Ramos (cell line): ENCODE measurements around the gene YIPF1.
"Not testable (repeated sequence)": the region's sequence is repeated elsewhere in the genome, so short reads cannot be mapped to it uniquely, and the experiment has no call there.

Experiments
- in situ Hi-C: fragments of 300-500 bp; cut with MboI; formaldehyde crosslinking; loops from one replicate; pipeline ENCODE4 v1.14.3; 2022; ENCODE audit warnings: low sequenced_read_pairs; ENCODE audit not compliant: unreplicated experiment

YIPF1 gene

DNA sequence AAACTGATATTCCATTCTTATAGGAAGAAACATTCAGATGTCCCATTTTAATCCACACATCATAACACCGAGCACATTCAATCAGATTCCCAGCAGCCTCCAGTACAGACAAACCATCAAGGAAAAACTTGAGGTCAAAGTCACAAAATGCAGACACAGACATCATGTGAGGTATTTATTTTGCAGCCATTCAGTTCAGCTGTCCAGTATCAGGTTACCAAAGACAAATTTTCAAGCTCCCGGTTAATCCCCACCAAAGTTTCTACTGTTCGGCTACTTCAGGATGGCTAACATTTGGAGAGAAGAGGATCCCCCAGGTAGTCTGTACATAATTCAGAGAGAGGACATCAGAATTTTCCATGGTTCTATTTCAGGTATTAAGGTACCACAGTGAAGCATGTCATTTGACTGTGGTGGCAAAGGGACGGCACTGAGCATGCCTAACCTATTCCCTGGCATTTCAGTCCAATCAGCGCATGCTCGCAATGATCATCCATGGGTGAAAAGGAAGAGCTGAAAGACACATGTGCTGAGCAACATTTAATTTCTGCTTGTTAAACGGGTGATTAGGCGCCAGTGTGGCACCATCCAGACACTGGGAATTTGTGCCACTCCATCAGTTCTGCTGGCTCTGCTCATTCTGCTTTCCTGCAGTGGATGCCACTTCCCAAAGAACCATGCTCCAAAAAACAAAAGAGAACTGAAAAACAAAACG, 37.9 kb downstream of the YIPF1 start:
- in situ Hi-C loops = loop anchor here (5.0 to 25.0 kb wide), 2 partner anchors 111 to 636 kb away; no protein-coding TSS in a partner anchor

- in situ Hi-C loops = loop anchor here (5.0 to 25.0 kb wide), 2 partner anchors 112 to 637 kb away; no protein-coding TSS in a partner anchor
These were observed 39.4 kb downstream of the YIPF1 start for GRCh38 chr1:53850082-53850673.

GRCh38 chr1:53847980-53848379, 41.6 kb downstream of the YIPF1 start:
- in situ Hi-C loops = no loop called here

- in situ Hi-C loops = no loop called here
These were observed 47.2 kb downstream of the YIPF1 start for GRCh38 chr1:53842347-53842746.

- in situ Hi-C loops = no loop called here
These were observed 51.0 kb downstream of the YIPF1 start for GRCh38 chr1:53838654-53838974.

GRCh38 chr1:53837924-53838653, 51.5 kb downstream of the YIPF1 start, which contains the start of gene NDC1:
Gene NDC1 (minus strand): TSS chr1:53838296. CDS start chr1:53838261, 35 bp downstream.
- in situ Hi-C loops = no loop called here

DNA sequence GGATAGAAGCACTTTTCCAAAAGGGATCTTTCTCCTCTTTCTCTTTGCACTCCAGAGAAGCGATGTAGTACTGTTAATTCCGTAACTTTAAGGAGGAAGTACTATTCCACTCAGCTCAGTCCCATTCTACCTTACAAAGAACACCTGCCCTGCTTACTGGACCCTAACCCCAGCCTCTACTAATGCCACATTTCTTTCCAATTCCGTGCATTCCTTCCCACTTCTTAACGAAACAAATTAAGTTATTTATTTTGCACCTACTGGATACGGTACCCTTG, 52.0 kb downstream of the YIPF1 start:
- in situ Hi-C loops = no loop called here

GRCh38 chr1:53835491-53835890, 54.1 kb downstream of the YIPF1 start:
- in situ Hi-C loops = no loop called here

GRCh38 chr1:53834776-53835175, 54.8 kb downstream of the YIPF1 start:
- in situ Hi-C loops = no loop called here

DNA sequence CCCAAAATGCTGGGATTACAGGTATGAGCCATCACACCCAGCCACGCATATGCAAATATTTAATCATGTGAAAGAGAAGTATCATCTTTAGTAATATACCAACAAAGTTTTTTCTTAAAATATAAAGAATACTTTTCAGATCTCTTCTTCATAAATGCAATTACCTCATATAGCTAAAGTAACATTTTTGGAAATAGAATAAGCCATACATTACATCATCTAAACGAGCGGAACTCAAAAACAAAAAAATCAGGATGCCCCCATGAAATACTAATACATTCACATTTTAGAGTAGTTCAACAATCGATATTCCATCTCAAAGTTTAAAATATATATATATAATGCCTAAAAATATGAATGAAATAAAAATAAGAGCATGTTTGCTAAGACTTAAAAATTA, 56.2 kb downstream of the YIPF1 start:
- in situ Hi-C loops = no loop called here

DNA sequence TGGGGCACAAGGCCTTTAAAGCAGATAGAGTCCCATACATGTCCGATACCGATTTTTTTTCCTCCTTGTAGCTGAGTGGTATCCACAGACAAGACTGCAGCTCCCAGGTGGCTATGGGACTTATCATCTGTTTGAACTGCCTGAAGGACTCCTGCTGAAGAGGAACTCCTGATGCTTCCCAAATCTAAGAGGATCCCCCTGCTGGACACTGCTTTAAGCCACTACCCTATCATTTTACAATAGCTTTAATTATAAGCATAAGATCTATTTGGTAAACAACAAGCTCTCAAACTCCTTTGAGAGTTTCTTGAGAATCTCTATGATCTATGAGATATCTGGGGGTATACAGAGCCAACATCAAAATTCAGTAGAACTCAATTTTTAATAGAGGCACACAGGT, 63.2 kb downstream of the YIPF1 start:
- in situ Hi-C loops = no loop called here

DNA sequence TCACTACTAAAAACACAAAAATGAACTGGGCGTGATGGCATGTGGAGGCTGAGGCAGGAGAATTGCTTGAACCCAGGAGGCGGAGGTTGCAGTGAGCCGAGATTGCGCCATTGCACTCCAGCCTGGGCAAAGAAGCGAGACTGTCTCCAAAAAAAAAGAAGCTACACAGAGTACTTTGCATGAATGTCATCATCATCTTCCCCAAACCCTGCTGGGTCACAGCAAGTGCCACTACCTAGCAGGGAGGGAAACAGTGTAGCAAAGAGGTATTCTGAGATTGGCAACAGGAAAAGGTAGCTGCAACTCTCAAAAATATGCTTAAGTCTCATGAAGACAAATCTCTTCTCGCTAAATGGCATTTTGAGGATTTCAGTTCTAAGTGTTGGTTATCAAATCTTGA, 64.3 kb downstream of the YIPF1 start:
- in situ Hi-C loops = no loop called here

DNA sequence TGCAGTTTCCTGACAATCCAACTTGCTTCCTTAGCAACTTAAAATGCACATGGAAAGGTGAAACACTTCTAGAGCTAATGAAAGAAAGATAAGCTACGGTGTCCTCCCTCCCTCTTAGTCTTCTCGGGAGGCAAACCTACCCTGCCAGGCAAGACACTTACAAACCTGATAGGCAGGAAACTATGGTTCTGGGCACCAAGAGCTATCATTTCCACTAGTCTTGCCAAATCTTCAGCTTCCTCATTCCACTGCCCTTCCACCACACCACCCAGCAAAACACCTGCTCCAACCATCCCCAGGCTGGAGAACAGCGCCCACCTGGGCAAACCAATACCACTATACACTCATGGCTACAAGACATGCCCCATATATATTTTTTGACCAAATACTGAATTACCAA, 66.7 kb downstream of the YIPF1 start:
- in situ Hi-C loops = no loop called here

DNA sequence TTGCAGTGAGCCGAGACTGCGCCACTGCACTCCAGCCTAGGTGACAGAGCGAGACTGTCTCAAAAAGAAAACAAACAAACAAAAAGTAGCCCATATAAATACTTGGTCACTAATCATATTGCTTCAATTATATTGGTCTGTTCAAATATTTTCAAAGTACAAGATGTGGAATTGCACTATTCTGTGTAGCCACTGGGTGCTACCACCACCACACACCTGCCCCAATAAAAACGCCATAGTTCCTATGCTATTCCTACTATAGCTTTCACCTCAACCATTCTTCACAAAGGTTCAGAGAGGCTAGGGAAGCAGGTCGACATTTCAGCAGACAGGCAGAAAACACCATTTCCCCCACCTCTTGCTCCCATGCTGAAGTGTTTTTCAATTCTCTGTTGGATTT, 68.2 kb downstream of the YIPF1 start:
- in situ Hi-C loops = no loop called here

- in situ Hi-C loops = no loop called here
These were observed 70.2 kb downstream of the YIPF1 start for GRCh38 chr1:53819387-53819786.

DNA sequence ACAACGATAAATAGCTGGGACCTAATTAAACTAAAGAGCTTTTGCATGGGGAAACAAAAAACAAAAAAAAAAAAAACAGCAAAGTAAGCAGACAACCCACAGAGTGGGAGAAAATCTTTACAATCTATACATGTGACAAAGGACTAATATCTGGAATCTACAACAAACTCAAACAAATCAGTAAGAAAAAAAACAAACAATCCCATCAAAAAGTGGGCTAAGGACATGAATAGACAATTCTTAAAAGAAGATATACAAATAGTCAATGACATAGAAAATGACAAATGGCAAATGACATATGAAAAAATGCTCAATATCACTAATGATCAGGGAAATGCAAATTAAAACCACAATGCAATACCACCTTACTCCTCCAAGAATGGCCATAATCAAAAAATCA, 73.0 kb downstream of the YIPF1 start:
- in situ Hi-C loops = not testable (repeated sequence)

DNA sequence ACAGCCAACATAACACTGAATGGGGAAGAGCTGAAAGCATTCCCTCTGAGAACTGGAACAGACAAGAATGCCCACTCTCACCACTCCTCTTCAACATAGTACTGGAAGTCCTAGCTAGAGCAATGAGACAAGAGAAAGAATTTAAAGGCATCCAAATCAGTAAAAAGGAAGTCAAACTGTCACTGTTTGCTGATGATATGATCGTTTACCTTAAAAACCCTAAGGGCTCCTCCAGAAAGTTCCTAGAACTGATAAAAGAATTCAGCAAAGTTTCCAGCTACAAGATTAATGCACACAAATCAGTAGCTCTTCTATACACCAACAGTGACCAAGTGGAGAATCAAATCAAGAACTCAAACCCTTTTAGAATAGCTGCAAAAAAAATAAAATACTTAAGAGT, 74.1 kb downstream of the YIPF1 start:
- in situ Hi-C loops = not testable (repeated sequence)

DNA sequence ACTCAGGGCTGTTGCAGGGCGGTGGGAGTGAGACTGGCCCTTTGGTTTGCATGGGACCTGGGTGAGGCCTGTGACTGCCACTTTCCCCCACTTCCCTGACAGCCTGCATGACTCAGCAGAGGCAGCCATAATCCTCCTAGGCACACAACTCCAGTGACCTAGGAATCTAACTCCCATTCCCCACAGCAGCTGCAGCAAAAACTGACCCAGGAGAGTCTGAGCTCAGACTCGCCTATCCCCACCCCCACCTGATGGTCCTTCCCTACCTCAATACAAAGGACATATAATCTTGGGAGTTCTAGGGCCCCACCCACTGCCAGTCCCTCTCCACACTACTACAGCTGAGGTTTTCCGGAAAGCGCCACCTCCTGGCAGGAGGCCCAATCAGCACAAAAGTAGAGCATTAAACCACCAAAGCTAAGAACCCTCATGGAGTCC, 78.2 kb downstream of the YIPF1 start:
- in situ Hi-C loops = no loop called here

GRCh38 chr1:53810497-53810896, 79.1 kb downstream of the YIPF1 start:
- in situ Hi-C loops = no loop called here

DNA sequence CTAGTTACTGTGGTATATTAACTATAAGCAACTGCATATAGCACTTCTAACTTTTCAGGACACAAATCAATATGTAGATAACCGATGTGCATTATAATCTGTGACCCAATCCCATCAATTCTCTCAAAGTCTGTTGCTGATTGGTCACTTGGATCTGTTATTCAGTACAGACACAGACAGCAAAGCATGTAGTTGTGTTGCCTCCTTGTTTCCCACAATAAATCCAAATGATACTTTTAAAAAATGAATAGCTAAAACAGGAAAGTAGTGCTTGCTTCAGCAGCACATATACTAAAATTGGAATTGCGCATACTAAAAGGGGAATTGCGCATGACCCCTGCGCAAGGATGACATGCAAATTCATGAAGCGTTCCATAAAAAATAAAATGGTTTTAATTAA, 79.6 kb downstream of the YIPF1 start:
- in situ Hi-C loops = no loop called here

GRCh38 chr1:53807916-53808315, 81.7 kb downstream of the YIPF1 start:
- in situ Hi-C loops = no loop called here
